Hippocampal formation (tissue), 2 donors: ENCODE results near the gene RAPGEF1.

Experiments used
- DNase-seq, 2 donors: peaks; one replicate each; lab custom pipeline; 2025; lab: John Stamatoyannopoulos, UW

The RAPGEF1 gene

DNA sequence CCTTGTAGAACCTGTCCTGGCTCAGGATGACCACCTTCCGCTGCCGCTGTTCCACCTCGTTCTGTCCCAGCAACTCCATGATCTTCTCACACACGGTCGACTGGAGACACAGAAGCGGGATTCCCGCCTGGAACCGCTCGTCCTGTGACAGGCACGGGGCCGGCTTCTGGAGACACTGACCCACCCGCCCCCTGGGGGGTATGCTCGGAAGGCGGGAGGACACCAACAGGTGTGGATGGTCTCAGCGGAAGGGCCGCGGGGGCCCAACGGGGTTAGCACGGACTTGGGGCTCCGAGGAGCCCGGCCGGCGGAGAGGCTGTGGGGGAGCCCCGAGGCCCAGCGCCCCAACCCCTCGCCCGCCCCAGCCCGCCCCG lies 209.3 kb downstream of the RAPGEF1 start:
- no peak for DNase-seq

DNA sequence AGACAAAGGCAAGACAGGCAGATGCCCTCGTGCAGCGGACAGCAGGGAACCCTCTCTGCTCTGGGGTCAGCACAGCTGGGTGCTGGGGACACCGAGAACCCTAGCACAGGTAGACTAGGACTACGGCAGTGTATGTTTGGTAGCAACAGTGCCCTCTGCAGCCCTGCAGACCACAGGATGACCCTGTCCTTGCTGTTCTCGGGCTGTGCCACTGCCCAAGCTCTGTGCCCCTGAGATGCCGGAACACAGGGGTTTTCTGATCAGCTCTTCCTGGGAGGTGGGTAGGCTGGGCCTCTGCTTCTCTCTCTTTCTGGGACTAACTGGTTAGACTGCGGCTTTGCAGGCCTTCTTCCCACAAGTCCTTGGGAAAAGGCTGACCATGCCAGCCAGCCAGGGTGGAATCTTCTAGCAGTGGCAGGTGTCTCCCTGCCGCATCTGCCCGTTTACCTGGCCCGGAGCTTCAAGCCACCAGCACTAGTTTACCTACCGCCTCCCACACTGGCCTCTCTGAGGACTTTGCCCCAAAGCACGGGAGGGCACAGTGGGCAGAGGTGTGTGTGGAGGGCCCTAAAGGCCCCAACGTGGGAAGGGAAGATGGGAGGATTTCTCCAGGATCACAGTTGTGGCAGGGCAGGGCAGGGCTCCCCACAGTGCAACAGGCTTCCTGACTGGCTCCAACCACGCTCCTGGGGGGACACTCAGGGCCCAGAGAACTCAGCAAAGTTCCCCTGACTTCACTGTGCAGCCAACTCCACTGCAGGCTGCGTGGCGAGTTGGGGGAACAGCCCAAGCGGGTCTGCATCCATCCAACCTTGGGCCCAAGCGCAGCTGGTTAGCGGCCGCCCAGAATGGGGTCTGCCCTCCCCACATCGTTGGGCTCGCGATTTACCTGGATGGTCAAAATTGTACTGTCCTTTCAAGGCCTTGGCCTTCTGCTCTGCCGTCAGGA lies 210.0 kb downstream of the RAPGEF1 start:
- no peak for DNase-seq

DNA sequence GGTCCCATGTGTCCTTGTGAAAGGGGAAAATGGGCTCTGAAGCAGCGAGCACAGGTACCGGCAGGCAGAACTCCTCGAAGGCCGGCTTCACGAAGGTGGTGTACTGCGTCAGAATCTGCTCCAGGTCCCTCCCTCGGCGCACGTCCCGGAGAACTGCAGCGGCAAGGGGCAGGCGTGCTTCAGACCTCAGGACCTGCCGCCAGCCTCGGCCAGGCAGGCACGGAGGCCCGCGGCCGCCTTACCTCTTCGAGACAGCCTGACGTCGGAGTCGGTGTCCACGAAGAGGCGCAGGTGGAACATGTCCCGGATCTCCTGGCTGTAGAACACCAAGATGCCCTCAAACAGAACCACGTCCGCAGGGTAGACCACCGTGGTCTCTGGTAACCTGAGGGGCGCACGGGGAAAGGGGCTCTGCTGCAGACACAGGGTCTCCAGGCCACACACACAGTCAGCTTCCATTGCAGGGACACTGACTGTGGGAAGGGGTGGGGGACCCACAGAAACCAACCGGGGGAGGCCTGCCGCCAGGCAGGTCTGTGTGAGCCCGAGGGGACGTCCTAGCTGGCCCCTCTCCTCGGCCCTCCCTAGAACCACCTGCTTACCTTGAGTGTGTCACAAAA lies 210.9 kb downstream of the RAPGEF1 start:
- DNase-seq: no peak

DNA sequence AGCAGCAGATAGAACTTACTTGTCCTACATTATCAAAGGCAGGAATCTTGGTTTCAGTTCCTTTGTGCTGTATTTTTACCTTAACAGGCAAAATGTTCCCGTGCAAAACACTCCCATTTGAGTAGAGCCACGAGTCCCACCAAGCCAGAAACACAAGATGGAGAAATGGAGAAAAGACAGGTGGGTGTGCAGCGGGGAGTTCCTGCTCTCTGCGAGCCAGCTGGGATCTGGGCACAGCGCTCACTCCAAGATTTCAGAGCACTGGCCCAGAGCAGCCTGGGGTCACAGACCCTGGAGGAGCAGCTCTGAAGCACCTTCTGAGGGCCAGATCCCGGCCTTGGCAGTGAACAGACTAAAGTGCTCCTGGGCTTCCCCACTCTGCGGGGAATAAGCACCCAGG lies 211.7 kb downstream of the RAPGEF1 start:
- no peak for DNase-seq
